Middle frontal gyrus (tissue), 1 donor: Measurements from ENCODE around the gene SPI1.

Source experiments
- DNase-seq: peaks from one replicate; pipeline ENCODE4 v3.0.0-alpha.2; 2015; ENCODE audit warnings: low spot score; ENCODE audit errors: extremely low spot score

Gene SPI1

GRCh38 chr11:47378010-47378835 is at the start of gene SPI1:
Gene SPI1, minus strand, starts transcription at chr11:47378547. Its CDS starts 194 bp downstream, at chr11:47378353.
- no peak for DNase-seq

DNA sequence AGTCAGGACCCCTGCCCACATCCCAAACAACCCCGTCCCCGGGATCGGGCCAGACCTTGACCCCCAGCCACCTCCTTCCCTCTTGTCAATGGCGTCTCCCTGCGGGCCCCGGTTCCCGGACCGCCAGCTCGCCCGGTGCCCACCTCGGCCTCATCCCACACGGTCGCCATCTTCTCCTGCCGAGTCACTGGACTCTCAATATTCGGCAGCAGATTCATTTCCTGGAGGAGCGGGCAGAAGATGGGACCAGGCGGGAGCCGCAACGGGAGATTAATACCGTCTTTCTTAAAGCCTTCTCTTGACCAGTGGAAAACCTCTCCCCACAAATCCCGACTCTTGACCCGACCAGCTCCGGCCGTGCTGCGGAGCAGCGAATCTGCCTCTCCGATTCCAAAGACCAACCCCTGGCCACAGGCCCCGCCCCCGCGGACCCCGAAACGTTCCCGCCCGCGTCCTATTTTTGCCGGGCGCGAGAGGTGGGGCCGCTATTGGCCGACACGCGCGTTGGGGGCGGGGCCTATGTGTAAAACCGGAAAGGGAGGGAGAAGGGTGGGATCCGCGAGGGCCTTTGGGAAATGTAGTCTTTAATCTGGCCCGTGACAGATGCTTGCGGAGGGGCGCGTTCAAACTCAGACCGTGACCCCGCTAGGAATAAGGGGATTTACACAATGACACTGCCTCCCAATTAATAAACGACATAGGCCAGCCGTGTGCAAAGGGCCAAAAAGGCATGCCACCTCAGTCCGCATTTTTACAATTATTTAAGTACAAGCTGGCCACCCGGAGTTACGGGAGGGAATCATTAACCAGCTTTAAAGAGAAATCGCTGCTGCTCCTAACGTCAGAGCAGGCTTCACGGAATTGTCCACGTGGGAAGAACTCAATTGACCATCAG is 48.0 kb upstream of the SPI1 start, which contains the start of gene PSMC3:
TSS of gene PSMC3 (minus strand) at position 378 of the 895 bp plus-strand sequence. CDS start at position 218, 160 bp downstream.
- DNase-seq = peak; percentile 96

DNA sequence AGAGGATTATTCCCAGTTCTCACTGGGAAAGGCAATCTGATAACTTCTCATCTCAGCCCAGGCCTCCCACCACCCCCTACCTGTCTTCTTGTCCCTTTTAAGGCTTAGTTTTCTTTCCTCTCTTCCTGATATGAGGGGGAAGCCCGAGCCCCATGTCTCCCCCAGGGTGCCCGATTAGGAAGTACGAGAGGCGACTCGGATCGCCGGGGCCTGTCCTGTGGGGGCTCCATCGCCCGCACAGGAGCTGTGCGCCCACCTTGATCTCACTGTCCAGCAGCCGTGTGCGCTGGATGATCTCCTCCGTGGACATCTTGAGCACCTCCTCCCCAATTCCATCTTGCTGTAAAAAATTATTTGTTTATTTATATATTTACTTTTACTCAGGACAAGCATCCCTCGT is 47.3 kb upstream of the SPI1 start:
- no peak for DNase-seq

DNA sequence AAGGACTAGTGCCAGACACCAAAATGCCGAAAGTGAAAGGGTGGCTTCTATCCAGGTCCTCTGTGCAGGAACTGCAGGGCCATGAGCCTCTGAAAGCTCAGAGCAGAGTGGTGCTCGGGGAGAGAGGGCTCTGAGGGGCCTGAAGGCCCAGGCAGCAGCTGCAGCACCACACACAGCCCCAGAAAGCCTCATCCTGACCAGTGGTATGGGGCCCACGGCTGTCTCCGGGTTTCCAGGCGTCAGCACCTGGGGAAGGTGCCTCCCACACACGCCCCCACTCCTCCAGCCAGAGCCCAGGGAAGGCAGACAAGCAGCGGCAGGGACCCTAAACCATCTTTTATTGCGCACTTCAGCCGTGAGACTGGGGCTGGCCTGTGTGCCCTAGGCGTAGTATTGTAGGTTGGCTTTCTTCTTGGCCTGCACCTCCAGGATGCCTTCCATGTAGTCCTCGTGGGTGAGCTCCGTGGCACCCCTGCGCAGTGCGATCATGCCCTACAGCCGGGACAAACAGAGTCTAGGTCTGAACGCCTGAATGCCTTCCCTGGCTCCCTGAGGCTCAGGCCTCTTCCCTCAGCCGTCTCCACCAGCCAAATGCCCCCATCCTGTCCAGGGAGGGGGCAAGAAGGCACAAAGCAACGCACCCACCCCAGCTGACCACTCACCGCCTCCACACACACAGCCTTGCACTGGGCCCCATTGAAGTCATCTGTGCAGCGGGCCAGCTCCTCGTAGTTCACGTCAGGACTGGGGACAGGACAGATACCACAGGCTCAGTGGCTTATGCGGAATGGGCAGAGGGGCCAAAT is 40.3 kb upstream of the SPI1 start:
- DNase-seq = no peak

- DNase-seq = no peak
Measured at GRCh38 chr11:47417712-47418111, 39.4 kb upstream of the SPI1 start.

- DNase-seq = no peak
Measured at GRCh38 chr11:47415949-47416472, 37.7 kb upstream of the SPI1 start.

GRCh38 chr11:47415091-47415854 is 36.9 kb upstream of the SPI1 start:
- no peak for DNase-seq

DNA sequence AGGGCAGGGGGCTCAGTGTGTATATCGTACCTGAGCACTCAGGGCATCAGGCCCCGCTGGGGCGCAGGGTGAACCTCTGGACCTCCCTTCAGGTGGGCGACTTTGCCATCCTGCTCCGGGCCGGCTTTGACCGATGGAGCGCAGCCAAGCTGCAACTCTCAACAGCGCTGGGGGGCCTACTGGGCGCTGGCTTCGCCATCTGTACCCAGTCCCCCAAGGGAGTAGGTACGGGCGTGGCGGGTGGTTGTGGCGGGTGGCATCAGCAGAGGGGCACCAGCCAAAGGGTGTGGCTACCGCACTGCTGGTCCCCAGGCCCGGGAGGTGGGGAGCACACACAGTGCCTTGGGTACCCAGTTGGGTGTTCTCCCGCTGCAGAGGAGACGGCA is 36.3 kb upstream of the SPI1 start:
- DNase-seq = no peak

GRCh38 chr11:47413908-47414684 is 35.7 kb upstream of the SPI1 start:
- DNase-seq = no peak

- no peak for DNase-seq
Measured at GRCh38 chr11:47413351-47413750, 35.0 kb upstream of the SPI1 start.

GRCh38 chr11:47411884-47412746 is 33.8 kb upstream of the SPI1 start:
- DNase-seq = no peak

- DNase-seq = no peak
Measured at GRCh38 chr11:47410370-47411264, 32.3 kb upstream of the SPI1 start.

DNA sequence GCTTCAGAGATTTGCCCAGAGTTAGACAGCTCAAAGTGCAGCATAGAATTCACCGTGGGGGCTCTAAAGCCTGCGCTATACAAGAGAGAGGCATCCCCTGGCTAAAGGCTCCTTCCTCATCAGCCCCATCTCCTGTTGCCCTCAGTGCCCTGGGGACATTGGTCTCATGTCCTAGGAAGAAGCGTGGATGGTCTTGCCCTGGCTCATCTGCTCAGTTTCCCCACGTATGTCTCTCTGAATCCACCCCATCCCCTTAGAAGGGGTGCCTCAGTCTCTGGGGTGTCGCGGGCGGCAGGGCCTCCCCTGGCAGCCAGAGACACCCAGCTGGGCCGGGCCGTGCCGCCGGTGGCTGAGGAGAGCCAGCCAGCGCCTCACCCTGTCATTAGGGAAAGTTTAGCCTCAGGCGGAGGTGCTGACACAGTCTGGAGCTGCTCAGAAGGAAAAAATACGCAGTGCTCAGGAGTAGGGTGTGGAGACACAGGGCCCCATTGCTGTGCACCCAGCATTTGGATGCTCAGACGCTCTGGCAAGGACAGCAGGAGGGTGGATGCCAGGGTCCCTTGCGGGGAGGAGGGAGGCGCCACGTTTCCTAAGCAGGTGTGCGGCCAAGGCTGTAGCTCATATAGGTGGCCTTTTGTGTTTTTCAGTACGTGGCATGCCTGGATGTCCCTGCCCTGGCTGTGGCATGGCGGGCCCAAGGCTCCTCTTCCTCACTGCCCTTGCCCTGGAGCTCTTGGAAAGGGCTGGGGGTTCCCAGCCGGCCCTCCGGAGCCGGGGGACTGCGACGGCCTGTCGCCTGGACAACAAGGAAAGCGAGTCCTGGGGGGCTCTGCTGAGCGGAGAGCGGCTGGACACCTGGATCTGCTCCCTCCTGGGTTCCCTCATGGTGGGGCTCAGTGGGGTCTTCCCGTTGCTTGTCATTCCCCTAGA is 31.4 kb upstream of the SPI1 start:
- no peak for DNase-seq

DNA sequence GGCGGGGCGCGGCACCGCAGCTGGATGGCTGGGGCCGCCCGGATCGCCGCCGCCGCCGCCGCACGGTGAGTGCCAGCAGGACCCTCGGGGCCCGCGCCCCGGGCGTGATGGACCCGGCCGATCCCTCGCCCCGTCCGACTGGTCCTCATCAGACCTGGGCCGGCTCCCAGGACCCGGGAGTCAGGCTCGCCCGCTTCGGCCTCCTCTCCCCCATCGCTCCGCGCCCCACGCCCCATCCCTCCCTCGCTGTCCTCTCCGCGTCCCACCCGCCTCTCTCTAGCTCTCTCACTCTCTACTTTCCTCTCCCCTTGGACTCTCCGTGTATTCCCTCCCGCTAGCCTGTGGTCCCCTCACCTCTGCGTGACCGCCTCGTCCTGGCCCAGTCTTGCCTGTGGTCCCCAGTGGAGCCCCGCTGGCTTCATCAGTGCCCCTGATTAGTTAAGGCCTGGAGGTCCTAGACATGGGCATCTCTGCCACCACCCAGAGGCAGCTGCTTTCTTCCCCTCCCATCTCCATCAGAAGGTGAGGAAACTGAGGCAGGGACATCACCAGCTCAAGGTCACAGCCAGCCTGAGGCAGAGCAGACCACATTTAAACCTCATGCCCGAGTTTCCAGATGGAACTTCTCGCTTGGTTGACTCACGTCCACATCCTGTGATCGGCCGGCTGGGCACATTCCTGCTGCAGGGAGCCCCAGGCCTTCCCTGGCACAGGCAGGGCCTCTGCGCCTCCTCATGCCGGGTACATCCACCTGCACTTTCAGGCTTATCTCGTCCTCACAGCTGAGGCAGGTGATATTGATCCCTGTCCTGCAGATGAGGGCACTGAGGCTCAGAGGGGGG is 30.5 kb upstream of the SPI1 start:
- no peak for DNase-seq

GRCh38 chr11:47407746-47408590 is 29.6 kb upstream of the SPI1 start, which contains the start of gene SLC39A13:
Gene SLC39A13, plus strand, starts transcription at chr11:47408590. Its CDS starts 1,505 bp downstream, at chr11:47410095.
- DNase-seq = peak; percentile 94
